ENCODE measurements around the gene PLD4.

The PLD4 gene

DNA sequence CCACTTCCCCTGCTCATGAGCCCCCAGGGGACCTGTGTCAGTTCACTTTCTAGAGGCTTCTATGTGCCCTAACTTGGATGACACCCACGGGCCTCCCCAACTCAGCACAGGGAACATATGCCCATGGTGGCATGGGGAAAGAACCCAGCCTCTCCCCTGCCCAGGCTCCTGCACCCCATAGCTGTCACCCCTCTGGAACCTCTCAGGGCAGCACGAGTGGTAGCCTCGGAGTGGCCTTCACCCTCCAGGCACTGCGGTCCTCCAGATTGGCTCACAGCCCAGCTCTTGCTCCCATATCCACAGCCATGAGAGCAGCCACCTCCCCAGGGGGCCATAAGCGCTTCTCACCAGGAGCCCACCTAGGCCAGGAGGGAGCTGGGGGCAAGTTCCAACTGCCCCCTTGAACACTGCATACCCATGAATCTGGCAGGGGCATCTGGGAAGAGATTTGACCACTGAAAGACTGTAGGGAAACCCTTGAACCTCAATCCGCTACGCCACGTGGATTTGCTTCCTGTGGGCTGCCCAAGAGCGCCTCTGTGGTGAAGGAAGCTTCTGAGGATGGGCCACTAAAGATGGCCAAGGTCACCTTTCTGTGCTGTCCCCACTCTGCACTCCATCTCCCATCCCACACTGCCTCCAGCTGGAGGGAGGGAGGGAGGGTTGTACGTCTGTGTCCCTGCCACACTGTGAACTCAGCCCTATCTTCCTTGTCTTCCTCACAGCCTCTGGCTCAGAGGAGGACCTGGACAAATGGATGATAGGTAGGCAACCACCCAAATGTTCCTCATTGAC lies 11.9 kb downstream of the PLD4 start:
- H3K27ac ChIP-seq (ENCODE audit: insufficient read depth, low read depth, low read length, poor library complexity, severe bottlenecking): no peak overlapping the region
- H3K36me3 ChIP-seq (ENCODE audit: control insufficient read depth, insufficient read depth, low read length): no peaks in the 10 kb centered on the region
- no peaks in the 10 kb centered on the region for H3K9me3 ChIP-seq (ENCODE audit: control insufficient read depth, low read length)
- 88 to 89% methylated on average over 9 to 10 of the region's 10 CpGs for WGBS, 2 experiments
- peaks cover 64% of the 10 kb centered on the region for H3K27me3 ChIP-seq (ENCODE audit: control insufficient read depth, insufficient read depth, low read length, poor library complexity, severe bottlenecking)
- no peak overlapping the region for H3K4me3 ChIP-seq (ENCODE audit: insufficient read depth, low read depth, low read length)
- H3K4me1 ChIP-seq (ENCODE audit: control insufficient read depth, insufficient read depth, low read length): peaks cover 3% of the 10 kb centered on the region

- WGBS, 2 experiments: 82 to 83% methylated on average over 4 of the region's 4 CpGs
Observed at GRCh38 chr14:104937161-104937560, 12.5 kb downstream of the PLD4 start.

DNA sequence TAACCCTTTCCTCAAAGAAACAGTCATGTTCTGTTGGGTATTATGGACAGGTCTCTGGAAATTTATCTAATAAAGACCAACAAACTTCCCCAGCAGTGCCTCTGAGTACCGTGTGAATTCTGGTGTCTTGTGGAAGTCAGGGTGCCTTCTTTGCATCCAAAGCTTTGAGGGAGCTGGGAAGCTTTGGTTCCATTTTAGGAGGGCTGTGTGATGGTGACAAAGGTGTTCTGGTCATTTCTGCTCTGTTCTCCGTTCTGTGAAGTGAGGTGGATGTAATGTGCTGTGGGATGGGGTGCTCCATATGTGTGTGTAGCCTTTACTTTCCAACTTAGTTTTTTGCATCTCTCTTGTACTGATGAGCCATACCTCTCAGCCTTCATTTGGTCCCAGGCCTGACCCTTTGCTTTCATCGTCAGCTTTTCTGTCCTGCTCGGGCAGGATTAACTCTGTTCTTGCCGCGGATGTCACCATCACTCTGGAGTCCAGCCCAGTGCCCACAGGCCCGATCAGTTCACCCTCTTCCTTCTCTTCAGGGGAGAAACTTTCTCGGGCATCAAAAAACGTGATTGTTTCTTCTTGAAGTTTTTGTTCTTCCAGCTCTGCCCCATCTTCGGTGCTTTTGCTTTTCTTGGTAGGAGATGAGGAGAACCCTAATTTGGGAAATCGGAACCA lies 13.2 kb downstream of the PLD4 start:
- H3K4me1 ChIP-seq (ENCODE audit: control insufficient read depth, insufficient read depth, low read length): peaks cover 3% of the 10 kb centered on the region
- H3K27ac ChIP-seq (ENCODE audit: insufficient read depth, low read depth, low read length, poor library complexity, severe bottlenecking): no peak overlapping the region
- H3K9me3 ChIP-seq (ENCODE audit: control insufficient read depth, low read length): no peaks in the 10 kb centered on the region
- WGBS, 2 experiments: 87 to 91% methylated on average over 11 of the region's 11 CpGs
- no peaks in the 10 kb centered on the region for H3K36me3 ChIP-seq (ENCODE audit: control insufficient read depth, insufficient read depth, low read length)
- H3K4me3 ChIP-seq (ENCODE audit: insufficient read depth, low read depth, low read length): no peak overlapping the region
- peaks cover 51% of the 10 kb centered on the region for H3K27me3 ChIP-seq (ENCODE audit: control insufficient read depth, insufficient read depth, low read length, poor library complexity, severe bottlenecking)

More at GRCh38 chr14:104937161-104937560, 12.5 kb downstream of the PLD4 start:
- H3K27me3 ChIP-seq (ENCODE audit: control insufficient read depth, insufficient read depth, low read length, poor library complexity, severe bottlenecking): peaks cover 58% of the 10 kb centered on the region
- H3K27ac ChIP-seq (ENCODE audit: insufficient read depth, low read depth, low read length, poor library complexity, severe bottlenecking): no peak overlapping the region
- H3K9me3 ChIP-seq (ENCODE audit: control insufficient read depth, low read length): no peaks in the 10 kb centered on the region
- H3K36me3 ChIP-seq (ENCODE audit: control insufficient read depth, insufficient read depth, low read length): no peaks in the 10 kb centered on the region
- no peak overlapping the region for H3K4me3 ChIP-seq (ENCODE audit: insufficient read depth, low read depth, low read length)
- peaks cover 3% of the 10 kb centered on the region for H3K4me1 ChIP-seq (ENCODE audit: control insufficient read depth, insufficient read depth, low read length)

- no peaks in the 10 kb centered on the region for H3K9me3 ChIP-seq (ENCODE audit: control insufficient read depth, low read length)
- H3K4me3 ChIP-seq (ENCODE audit: insufficient read depth, low read depth, low read length): no peak overlapping the region
- H3K27ac ChIP-seq (ENCODE audit: insufficient read depth, low read depth, low read length, poor library complexity, severe bottlenecking): no peak overlapping the region
- H3K27me3 ChIP-seq (ENCODE audit: control insufficient read depth, insufficient read depth, low read length, poor library complexity, severe bottlenecking): peaks cover 45% of the 10 kb centered on the region
- peaks cover 3% of the 10 kb centered on the region for H3K4me1 ChIP-seq (ENCODE audit: control insufficient read depth, insufficient read depth, low read length)
- no peaks in the 10 kb centered on the region for H3K36me3 ChIP-seq (ENCODE audit: control insufficient read depth, insufficient read depth, low read length)
- 84 to 86% methylated on average over 2 of the region's 2 CpGs for WGBS, 2 experiments
Observed at GRCh38 chr14:104938436-104938835, 13.8 kb downstream of the PLD4 start.

DNA sequence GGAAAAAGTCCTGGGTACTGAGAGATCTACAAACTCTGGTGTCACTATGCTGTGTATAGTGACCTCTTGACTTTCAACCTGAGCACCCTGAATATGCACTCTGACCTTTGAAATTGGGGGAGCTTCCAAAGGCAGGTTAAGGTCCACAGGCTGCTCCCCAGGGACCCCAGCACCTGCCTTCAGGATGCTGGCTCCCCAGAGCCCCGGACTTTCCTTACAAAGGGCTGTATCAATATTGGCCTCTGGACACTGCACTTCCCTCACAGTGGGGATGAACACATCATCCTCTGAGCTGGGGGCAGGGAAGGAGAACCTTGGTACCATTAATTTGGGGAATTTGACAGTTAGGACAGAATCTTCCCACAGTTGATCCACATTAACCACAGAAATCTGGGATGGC lies 14.3 kb downstream of the PLD4 start:
- Histone ChIP-seq H3K36me3 (ENCODE audit: control insufficient read depth, insufficient read depth, low read length) (no peaks in the 10 kb centered on the region), H3K4me3 (ENCODE audit: insufficient read depth, low read depth, low read length) (no peak overlapping the region), H3K9me3 (ENCODE audit: control insufficient read depth, low read length) (no peaks in the 10 kb centered on the region), H3K4me1 (ENCODE audit: control insufficient read depth, insufficient read depth, low read length) (peaks cover 3% of the 10 kb centered on the region), H3K27ac (ENCODE audit: insufficient read depth, low read depth, low read length, poor library complexity, severe bottlenecking) (no peak overlapping the region), H3K27me3 (ENCODE audit: control insufficient read depth, insufficient read depth, low read length, poor library complexity, severe bottlenecking) (peaks cover 45% of the 10 kb centered on the region)
- 83 to 100% methylated on average over 1 of the region's 1 CpG for WGBS, 2 experiments

DNA sequence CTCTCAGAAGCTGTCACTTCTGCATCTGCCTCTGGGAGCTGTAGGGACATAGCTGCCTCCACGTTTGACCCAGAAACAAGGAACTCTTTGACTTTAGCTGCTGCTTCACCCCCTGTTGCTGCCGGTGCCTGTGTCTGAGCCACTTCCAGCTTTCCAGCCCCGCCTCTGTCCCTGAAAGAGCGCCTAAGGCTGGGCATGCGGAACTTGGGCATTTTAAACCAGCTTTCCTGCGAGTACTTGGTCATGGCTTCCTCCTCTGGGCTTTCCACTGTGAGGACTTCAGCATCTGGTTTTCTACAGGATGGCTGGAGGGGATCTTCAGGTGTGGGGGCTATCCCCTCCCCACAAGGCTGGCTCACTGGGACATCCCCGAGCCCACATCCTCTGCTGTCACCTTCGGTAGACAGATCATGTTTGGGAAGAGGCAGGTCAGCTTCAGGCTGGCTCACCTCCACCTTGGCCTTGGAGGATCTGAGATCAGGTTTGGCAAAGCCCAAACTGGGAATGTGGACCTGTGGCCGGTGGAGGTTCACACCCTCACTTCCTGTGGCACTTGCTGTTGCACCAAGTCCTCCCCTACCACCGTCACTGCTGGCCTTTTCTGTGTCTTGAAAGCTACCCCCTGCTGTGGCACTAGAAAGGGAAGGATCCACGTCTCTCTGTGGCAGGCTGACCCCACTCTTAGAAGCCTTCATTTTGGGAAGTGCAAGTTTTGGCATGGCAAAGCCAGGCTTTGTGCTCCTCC lies 15.2 kb downstream of the PLD4 start:
- peaks cover 3% of the 10 kb centered on the region for H3K4me1 ChIP-seq (ENCODE audit: control insufficient read depth, insufficient read depth, low read length)
- 65 to 68% methylated on average over 11 of the region's 11 CpGs for WGBS, 2 experiments
- peaks cover 36% of the 10 kb centered on the region for H3K27me3 ChIP-seq (ENCODE audit: control insufficient read depth, insufficient read depth, low read length, poor library complexity, severe bottlenecking)
- no peaks in the 10 kb centered on the region for H3K9me3 ChIP-seq (ENCODE audit: control insufficient read depth, low read length)
- no peak overlapping the region for H3K27ac ChIP-seq (ENCODE audit: insufficient read depth, low read depth, low read length, poor library complexity, severe bottlenecking)
- no peak overlapping the region for H3K4me3 ChIP-seq (ENCODE audit: insufficient read depth, low read depth, low read length)
- no peaks in the 10 kb centered on the region for H3K36me3 ChIP-seq (ENCODE audit: control insufficient read depth, insufficient read depth, low read length)

DNA sequence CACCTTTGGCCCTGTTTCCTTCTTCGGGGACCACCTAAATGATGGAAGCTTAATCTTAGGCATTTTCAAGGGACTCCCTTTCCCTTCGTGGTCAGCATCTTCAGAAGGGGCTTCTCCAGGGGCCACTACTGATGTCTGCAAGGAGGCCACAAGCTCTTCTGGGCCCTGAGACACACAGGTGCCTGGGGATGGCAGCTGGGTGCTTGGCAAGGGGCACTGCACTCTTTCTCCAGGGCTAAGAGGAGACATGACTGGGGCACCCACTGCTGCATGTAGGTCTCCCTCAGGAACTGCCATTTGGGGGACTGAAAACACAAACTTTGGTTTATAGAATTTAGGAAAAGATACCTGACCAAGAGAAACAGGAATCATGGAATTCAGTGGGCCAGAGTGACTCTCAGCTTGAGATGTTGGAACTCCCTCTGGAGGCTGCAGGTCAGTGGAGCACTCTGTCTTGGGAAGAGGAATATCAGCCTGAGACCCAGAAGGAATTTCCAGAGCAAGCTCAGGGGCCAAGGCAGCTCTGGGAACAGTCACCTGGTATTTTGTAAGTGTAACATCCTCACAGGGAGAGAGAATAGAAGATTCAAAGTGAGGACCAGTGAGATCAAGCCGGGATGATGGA lies 16.0 kb downstream of the PLD4 start:
- Histone ChIP-seq H3K36me3 (ENCODE audit: control insufficient read depth, insufficient read depth, low read length) (no peaks in the 10 kb centered on the region), H3K27ac (ENCODE audit: insufficient read depth, low read depth, low read length, poor library complexity, severe bottlenecking) (no peak overlapping the region), H3K27me3 (ENCODE audit: control insufficient read depth, insufficient read depth, low read length, poor library complexity, severe bottlenecking) (peaks cover 28% of the 10 kb centered on the region), H3K4me1 (ENCODE audit: control insufficient read depth, insufficient read depth, low read length) (peaks cover 3% of the 10 kb centered on the region), H3K4me3 (ENCODE audit: insufficient read depth, low read depth, low read length) (no peak overlapping the region), H3K9me3 (ENCODE audit: control insufficient read depth, low read length) (no peaks in the 10 kb centered on the region)
- 85 to 87% methylated on average over 3 of the region's 3 CpGs for WGBS, 2 experiments

- 92 to 94% methylated on average over 26 of the region's 26 CpGs for WGBS, 2 experiments
- Histone ChIP-seq H3K27ac (ENCODE audit: insufficient read depth, low read depth, low read length, poor library complexity, severe bottlenecking) (no peak overlapping the region), H3K4me3 (ENCODE audit: insufficient read depth, low read depth, low read length) (no peak overlapping the region), H3K4me1 (ENCODE audit: control insufficient read depth, insufficient read depth, low read length) (peaks cover 3% of the 10 kb centered on the region), H3K27me3 (ENCODE audit: control insufficient read depth, insufficient read depth, low read length, poor library complexity, severe bottlenecking) (peaks cover 19% of the 10 kb centered on the region), H3K36me3 (ENCODE audit: control insufficient read depth, insufficient read depth, low read length) (no peaks in the 10 kb centered on the region), H3K9me3 (ENCODE audit: control insufficient read depth, low read length) (no peaks in the 10 kb centered on the region)
Observed at GRCh38 chr14:104941508-104942365, 17.1 kb downstream of the PLD4 start.

GRCh38 chr14:104942586-104942985 lies 17.9 kb downstream of the PLD4 start:
- peaks cover 3% of the 10 kb centered on the region for H3K4me1 ChIP-seq (ENCODE audit: control insufficient read depth, insufficient read depth, low read length)
- WGBS, 2 experiments: 94 to 95% methylated on average over 16 of the region's 16 CpGs

More at GRCh38 chr14:104942586-104942985, 17.9 kb downstream of the PLD4 start:
- Histone ChIP-seq H3K9me3 (ENCODE audit: control insufficient read depth, low read length) (no peaks in the 10 kb centered on the region), H3K36me3 (ENCODE audit: control insufficient read depth, insufficient read depth, low read length) (no peaks in the 10 kb centered on the region), H3K27ac (ENCODE audit: insufficient read depth, low read depth, low read length, poor library complexity, severe bottlenecking) (no peak overlapping the region), H3K4me3 (ENCODE audit: insufficient read depth, low read depth, low read length) (no peak overlapping the region), H3K27me3 (ENCODE audit: control insufficient read depth, insufficient read depth, low read length, poor library complexity, severe bottlenecking) (peaks cover 11% of the 10 kb centered on the region)
